Measurements from ENCODE around the gene PCDH20. TPM values are rescaled to one million over a fixed set of nuclear protein-coding genes. Genes with fewer than 3 reads are reported as not detected.

Gene PCDH20
- total and polyA plus RNA-seq, 4 donors = 0.33 to 1.3 (median 0.76) TPM

- DNase-seq (ENCODE audit: low spot score) = no peak
- H3K9me3 ChIP-seq (ENCODE audit: control insufficient read depth in 4 of 4, low read length in 3 of 4) = no peaks in the 10 kb centered on the region
- peaks cover 4 to 22% (median 16%) of the 10 kb centered on the region in 4 donors for H3K4me1 ChIP-seq (ENCODE audit: control insufficient read depth in 4 of 4, insufficient read depth in 4 of 4, low read length in 3 of 4)
- no peaks in the 10 kb centered on the region for H3K27me3 ChIP-seq (ENCODE audit: control insufficient read depth in 4 of 4, insufficient read depth in 4 of 4, low read length in 3 of 4)
- WGBS = under 1% methylated on average over 16 of the region's 16 CpGs
- H3K4me3 ChIP-seq (ENCODE audit: low read depth in 1 of 3, low read length in 3 of 3) = peak overlapping the region; percentile 46 to 73 (median 49)
- H3K27ac ChIP-seq (ENCODE audit: low read depth in 1 of 2, low read length in 2 of 2) = no peak overlapping the region
- no peak overlapping the region for H3K9ac ChIP-seq (ENCODE audit: low read depth in 1 of 2, low read length in 2 of 2)
- H3K36me3 ChIP-seq (ENCODE audit: control insufficient read depth in 4 of 4, insufficient read depth in 3 of 4, low read depth in 1 of 4, low read length in 3 of 4) = no peaks in the 10 kb centered on the region
- TF ChIP-seq, protein P1, sequence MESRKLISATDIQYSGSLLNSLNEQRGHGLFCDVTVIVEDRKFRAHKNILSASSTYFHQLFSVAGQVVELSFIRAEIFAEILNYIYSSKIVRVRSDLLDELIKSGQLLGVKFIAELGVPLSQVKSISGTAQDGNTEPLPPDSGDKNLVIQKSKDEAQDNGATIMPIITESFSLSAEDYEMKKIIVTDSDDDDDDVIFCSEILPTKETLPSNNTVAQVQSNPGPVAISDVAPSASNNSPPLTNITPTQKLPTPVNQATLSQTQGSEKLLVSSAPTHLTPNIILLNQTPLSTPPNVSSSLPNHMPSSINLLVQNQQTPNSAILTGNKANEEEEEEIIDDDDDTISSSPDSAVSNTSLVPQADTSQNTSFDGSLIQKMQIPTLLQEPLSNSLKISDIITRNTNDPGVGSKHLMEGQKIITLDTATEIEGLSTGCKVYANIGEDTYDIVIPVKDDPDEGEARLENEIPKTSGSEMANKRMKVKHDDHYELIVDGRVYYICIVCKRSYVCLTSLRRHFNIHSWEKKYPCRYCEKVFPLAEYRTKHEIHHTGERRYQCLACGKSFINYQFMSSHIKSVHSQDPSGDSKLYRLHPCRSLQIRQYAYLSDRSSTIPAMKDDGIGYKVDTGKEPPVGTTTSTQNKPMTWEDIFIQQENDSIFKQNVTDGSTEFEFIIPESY (IDR thresholded peaks at IDR 0.05) = no peak
- TF ChIP-seq JUND (IDR thresholded peaks at IDR 0.05) = no peak
- TF ChIP-seq EGR1 (IDR thresholded peaks at IDR 0.05; ENCODE audit: low read depth in 2 of 2) = no peak
Measured at GRCh38 chr13:61414686-61415057, 977 bp downstream of the PCDH20 start.

GRCh38 chr13:61413572-61414535 lies 1.8 kb downstream of the PCDH20 start:
- peaks cover 4 to 22% (median 16%) of the 10 kb centered on the region in 4 donors for H3K4me1 ChIP-seq (ENCODE audit: control insufficient read depth in 4 of 4, insufficient read depth in 4 of 4, low read length in 3 of 4)
- no peaks in the 10 kb centered on the region for H3K27me3 ChIP-seq (ENCODE audit: control insufficient read depth in 4 of 4, insufficient read depth in 4 of 4, low read length in 3 of 4)
- no peaks in the 10 kb centered on the region for H3K36me3 ChIP-seq (ENCODE audit: control insufficient read depth in 4 of 4, insufficient read depth in 3 of 4, low read depth in 1 of 4, low read length in 3 of 4)
- no peak for DNase-seq (ENCODE audit: low spot score)
- H3K9me3 ChIP-seq (ENCODE audit: control insufficient read depth in 4 of 4, low read length in 3 of 4) = no peaks in the 10 kb centered on the region
- H3K27ac ChIP-seq (ENCODE audit: low read depth in 1 of 2, low read length in 2 of 2) = no peak overlapping the region
- WGBS = 13% methylated on average over 41 of the region's 41 CpGs
- no peak for TF ChIP-seq SP1 (IDR thresholded peaks at IDR 0.05)
- TF ChIP-seq JUND (IDR thresholded peaks at IDR 0.05) = no peak
- no peak for TF ChIP-seq RAD21 (IDR thresholded peaks at IDR 0.05)
- TF ChIP-seq MAX (IDR thresholded peaks at IDR 0.05) = no peak
- TF ChIP-seq RXRA (IDR thresholded peaks at IDR 0.05) = no peak
- no peak for TF ChIP-seq GABPA (IDR thresholded peaks at IDR 0.05 in 1 of 2, conservative IDR thresholded peaks at IDR 0.05 in 1 of 2)
- TF ChIP-seq, protein P2, sequence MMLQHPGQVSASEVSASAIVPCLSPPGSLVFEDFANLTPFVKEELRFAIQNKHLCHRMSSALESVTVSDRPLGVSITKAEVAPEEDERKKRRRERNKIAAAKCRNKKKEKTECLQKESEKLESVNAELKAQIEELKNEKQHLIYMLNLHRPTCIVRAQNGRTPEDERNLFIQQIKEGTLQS (IDR thresholded peaks at IDR 0.05) = no peak
- no peak for TF ChIP-seq NR2F2 (IDR thresholded peaks at IDR 0.05)
- TF ChIP-seq REST (IDR thresholded peaks at IDR 0.05) = no peak
- no peak for TF ChIP-seq YY1 (IDR thresholded peaks at IDR 0.05)
- TF ChIP-seq HNF4A (conservative IDR thresholded peaks at IDR 0.05) = no peak
- no peak for TF ChIP-seq TAF1 (conservative IDR thresholded peaks at IDR 0.05)
- TF ChIP-seq FOXA2 (IDR thresholded peaks at IDR 0.05) = no peak
- TF ChIP-seq, protein P3, sequence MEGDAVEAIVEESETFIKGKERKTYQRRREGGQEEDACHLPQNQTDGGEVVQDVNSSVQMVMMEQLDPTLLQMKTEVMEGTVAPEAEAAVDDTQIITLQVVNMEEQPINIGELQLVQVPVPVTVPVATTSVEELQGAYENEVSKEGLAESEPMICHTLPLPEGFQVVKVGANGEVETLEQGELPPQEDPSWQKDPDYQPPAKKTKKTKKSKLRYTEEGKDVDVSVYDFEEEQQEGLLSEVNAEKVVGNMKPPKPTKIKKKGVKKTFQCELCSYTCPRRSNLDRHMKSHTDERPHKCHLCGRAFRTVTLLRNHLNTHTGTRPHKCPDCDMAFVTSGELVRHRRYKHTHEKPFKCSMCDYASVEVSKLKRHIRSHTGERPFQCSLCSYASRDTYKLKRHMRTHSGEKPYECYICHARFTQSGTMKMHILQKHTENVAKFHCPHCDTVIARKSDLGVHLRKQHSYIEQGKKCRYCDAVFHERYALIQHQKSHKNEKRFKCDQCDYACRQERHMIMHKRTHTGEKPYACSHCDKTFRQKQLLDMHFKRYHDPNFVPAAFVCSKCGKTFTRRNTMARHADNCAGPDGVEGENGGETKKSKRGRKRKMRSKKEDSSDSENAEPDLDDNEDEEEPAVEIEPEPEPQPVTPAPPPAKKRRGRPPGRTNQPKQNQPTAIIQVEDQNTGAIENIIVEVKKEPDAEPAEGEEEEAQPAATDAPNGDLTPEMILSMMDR (IDR thresholded peaks at IDR 0.05; ENCODE audit: low read depth, low read length, missing input control) = no peak
- TF ChIP-seq EGR1 (IDR thresholded peaks at IDR 0.05; ENCODE audit: low read depth in 2 of 2) = no peak
- TF ChIP-seq HNF4G (IDR thresholded peaks at IDR 0.05) = no peak
- TF ChIP-seq, protein P1 (IDR thresholded peaks at IDR 0.05) = no peak
- no peak for TF ChIP-seq FOXA1 (IDR thresholded peaks at IDR 0.05)
- H3K4me3 ChIP-seq (ENCODE audit: low read depth in 1 of 3, low read length in 3 of 3) = peak overlapping the region in 2 of 3 donors; percentile 49 to 73
- H3K9ac ChIP-seq (ENCODE audit: low read depth in 1 of 2, low read length in 2 of 2) = no peak overlapping the region

Measured in liver (tissue), 9 donors.